Uterus (tissue), 4 donors: ENCODE measurements around the gene RAI14. TPM values are rescaled to one million over a fixed set of nuclear protein-coding genes. Genes with fewer than 3 reads are reported as not detected.

Experiments used
- DNase-seq, 2 donors: peaks; one replicate each; pipeline ENCODE4 v3.0.0-alpha.2; 2019 to 2020
- H3K27ac ChIP-seq, 2 donors: fragments of 200-600 bp; sonication (generic); 1 replicate in 1 of 2; 2 replicates in 1 of 2; pipeline ENCODE4 v1.5.1; 2016 to 2018
- H3K27me3 ChIP-seq, 2 donors: fragments of 200-600 bp; sonication (generic); one replicate each; pipeline ENCODE4 v1.5.1; 2018 to 2019; ENCODE audit warnings: control low read depth in 1 of 2
- H3K36me3 ChIP-seq, 2 donors: fragments of 200-600 bp; sonication (generic); one replicate each; pipeline ENCODE4 v1.5.1; 2019; ENCODE audit warnings: control low read depth in 1 of 2
- H3K4me1 ChIP-seq, 2 donors: fragments of 200-600 bp; sonication (generic); one replicate each; pipeline ENCODE4 v1.5.1; 2018 to 2019; ENCODE audit warnings: control low read depth in 1 of 2
- H3K4me3 ChIP-seq, 2 donors: fragments of 200-600 bp; sonication (generic); 1 replicate in 1 of 2; 2 replicates in 1 of 2; pipeline ENCODE4 v1.5.1; 2018 to 2019; ENCODE audit warnings: mild to moderate bottlenecking in 1 of 2
- H3K9me3 ChIP-seq, 2 donors: fragments of 200-600 bp; sonication (generic); one replicate each; pipeline ENCODE4 v1.5.1; 2019; ENCODE audit warnings: control low read depth in 1 of 2
- POLR2A ChIP-seq, 2 donors: fragments of 450-650 bp; IDR thresholded peaks; one replicate each; pipeline ENCODE4 v1.6.1; 2016; ENCODE audit warnings: antibody characterized with exemption in 2 of 2, mild to moderate bottlenecking in 1 of 2, moderate library complexity in 1 of 2
- intact Hi-C: fragments of 100-400 bp; cut with DNase I; formaldehyde crosslinking; loops from one replicate; pipeline ENCODE4 v1.15.1; 2023; ENCODE audit warnings: low total_unique reads
- total RNA-seq, 4 donors: library from RNA; depleted of rRNA in 3 of 4; stranded (reverse); fragments of >200 nt in 3 of 4; gene quantifications; one replicate each; pipeline versions ENCODE4 v1.1.0 to v1.2.4, GENCODE V29; 2014 to 2023
- TF ChIP-seq, protein P1 (sequence below), 4 experiments: fragments of 200-600 bp in 2 of 4; fragments of 450-650 bp in 2 of 4; sonication (generic) in 2 of 4; IDR thresholded peaks; one replicate each; pipeline ENCODE4 v1.5.1; 2016 to 2019; ENCODE audit warnings: antibody characterized with exemption in 4 of 4, mild to moderate bottlenecking in 2 of 4, moderate library complexity in 1 of 4
- donor health status: DM: yes; HTN: yes; CAD: no.

RAI14 gene
- total RNA-seq: 100 to 1,000 TPM in 2 of 4 donors, 10 to 100 TPM in 2; 32.4 to 264 (median 117) TPM

DNA sequence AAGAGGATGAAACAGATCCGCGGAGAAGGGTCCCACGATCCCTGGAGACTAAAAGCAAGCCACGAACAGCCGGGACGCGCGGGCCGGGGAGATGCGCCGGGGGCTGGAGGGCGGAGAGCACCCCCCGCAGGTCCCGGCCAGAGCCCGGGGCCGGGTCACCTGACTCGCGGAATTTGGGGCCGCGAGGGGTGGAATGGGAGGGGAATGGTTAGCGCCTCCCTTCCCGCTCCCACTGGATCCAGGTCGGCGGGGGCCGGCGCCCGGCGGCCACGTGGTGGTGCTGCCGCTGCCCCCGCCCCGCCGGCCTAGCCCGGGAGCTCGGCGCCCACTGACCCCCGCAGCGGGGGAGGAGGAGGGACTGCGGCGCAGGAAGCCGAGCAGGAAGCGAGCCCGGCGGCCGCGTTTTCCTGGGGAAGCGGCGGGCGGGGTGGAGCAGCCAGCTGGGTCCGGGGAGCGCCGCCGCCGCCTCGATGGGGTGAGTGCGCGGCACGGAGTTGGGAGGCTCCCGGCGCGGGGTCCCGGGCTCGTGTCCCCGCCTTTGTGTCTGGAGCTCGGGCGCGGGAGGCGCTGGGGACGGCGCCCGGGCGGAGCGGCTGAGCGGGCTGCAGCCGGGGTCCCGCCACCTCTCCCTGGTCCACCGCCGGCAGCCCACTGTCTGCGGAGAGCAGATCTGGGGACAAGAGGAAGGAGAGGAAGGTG is at the start of gene RAI14:
RAI14 (plus strand) TSS at position 328 of the 699 bp plus-strand sequence. CDS start 30,592 bp downstream, outside the sequence.
- Histone ChIP-seq H3K9me3 (no peaks in the 10 kb centered on the region), H3K4me1 (no peaks in the 10 kb centered on the region), H3K27me3 (no peaks in the 10 kb centered on the region), H3K27ac (peak within 1 kb of the TSS; percentile 96 to 99), H3K4me3 (peak within 1 kb of the TSS; percentile 72 to 99), H3K36me3 (no peaks in the 10 kb centered on the region)
- TF ChIP-seq POLR2A (IDR thresholded peaks at IDR 0.05): peak; percentile 29 to 87
- TF ChIP-seq, protein P1, sequence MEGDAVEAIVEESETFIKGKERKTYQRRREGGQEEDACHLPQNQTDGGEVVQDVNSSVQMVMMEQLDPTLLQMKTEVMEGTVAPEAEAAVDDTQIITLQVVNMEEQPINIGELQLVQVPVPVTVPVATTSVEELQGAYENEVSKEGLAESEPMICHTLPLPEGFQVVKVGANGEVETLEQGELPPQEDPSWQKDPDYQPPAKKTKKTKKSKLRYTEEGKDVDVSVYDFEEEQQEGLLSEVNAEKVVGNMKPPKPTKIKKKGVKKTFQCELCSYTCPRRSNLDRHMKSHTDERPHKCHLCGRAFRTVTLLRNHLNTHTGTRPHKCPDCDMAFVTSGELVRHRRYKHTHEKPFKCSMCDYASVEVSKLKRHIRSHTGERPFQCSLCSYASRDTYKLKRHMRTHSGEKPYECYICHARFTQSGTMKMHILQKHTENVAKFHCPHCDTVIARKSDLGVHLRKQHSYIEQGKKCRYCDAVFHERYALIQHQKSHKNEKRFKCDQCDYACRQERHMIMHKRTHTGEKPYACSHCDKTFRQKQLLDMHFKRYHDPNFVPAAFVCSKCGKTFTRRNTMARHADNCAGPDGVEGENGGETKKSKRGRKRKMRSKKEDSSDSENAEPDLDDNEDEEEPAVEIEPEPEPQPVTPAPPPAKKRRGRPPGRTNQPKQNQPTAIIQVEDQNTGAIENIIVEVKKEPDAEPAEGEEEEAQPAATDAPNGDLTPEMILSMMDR (IDR thresholded peaks at IDR 0.05): peak in 3 of 4 experiments; percentile 5 to 30 (median 24)
- peak; percentile 88 to 89 for DNase-seq
- intact Hi-C loops: loop anchor here (10.0 kb wide), 1 partner anchor 131 kb away; no protein-coding TSS in a partner anchor

DNA sequence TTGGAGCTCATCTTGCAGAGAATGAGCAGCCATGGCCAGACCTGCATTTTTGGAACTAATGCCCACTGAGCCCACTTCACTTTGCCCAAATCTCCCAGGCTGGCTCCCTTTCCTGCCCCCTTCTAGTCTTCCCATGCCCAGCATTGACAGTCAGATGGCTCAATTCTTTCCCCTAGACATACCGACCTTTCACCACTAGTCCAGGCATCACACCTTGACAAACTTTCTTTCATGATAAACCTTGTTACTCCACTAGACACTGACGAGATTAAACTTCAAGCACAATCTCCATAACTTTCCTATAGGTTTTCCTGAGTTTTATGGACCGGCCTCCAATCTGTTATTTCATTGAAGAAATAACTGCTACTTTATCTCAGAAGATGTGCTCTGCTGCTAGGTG is 47.8 kb upstream of the RAI14 start:
- no peak for TF ChIP-seq POLR2A (IDR thresholded peaks at IDR 0.05)
- TF ChIP-seq, protein P1 (IDR thresholded peaks at IDR 0.05): no peak
- intact Hi-C loops: no loop called here
- Histone ChIP-seq H3K27ac (peak overlapping the region; percentile 66 to 77), H3K4me3 (no peak overlapping the region), H3K4me1 (no peaks in the 10 kb centered on the region), H3K36me3 (no peaks in the 10 kb centered on the region), H3K9me3 (no peaks in the 10 kb centered on the region), H3K27me3 (no peaks in the 10 kb centered on the region)
- no peak for DNase-seq

DNA sequence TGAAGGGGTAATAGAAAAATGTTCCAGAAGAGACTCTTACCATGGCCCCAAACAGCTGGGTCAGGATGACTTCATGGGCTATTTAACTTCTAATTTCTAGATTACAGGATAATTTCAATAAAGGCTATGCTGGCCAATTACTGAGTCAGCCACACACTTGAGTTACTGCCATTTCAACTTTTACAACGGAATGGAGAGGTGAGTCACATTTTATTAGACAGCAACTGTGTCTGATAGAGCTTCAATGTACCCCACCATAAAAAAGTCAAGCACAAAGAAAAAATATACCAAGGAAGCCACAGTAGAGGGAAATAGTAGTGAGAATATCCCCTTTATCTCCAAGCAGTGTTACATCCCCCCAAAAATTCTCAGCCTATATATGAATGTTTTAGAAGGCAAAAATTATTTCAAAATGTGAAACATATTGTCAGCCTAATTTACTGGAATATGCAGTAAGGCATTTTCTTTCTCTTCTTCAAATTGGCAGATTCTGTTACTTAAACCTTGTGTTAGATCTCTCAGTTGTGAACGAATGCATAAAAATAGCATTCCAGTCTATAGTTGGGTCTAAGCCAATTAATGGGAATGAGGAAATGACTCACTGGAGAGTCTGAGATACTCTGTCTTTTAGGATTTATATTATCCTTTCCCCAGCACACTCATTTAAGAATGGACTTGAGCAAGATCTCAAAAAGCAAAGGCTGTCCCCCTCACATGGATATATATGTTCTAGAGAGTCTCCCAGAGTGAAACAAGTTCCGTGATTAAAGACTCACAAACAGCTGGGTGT is 47.1 kb upstream of the RAI14 start:
- no peak for TF ChIP-seq POLR2A (IDR thresholded peaks at IDR 0.05)
- TF ChIP-seq, protein P1 (IDR thresholded peaks at IDR 0.05): no peak
- H3K27ac ChIP-seq: peak overlapping the region; percentile 66 to 77
- intact Hi-C loops: no loop called here
- H3K36me3 ChIP-seq: no peaks in the 10 kb centered on the region
- peak; percentile 25 to 73 for DNase-seq
- H3K4me1 ChIP-seq: no peaks in the 10 kb centered on the region
- no peaks in the 10 kb centered on the region for H3K27me3 ChIP-seq
- H3K4me3 ChIP-seq: no peak overlapping the region
- H3K9me3 ChIP-seq: no peaks in the 10 kb centered on the region

DNA sequence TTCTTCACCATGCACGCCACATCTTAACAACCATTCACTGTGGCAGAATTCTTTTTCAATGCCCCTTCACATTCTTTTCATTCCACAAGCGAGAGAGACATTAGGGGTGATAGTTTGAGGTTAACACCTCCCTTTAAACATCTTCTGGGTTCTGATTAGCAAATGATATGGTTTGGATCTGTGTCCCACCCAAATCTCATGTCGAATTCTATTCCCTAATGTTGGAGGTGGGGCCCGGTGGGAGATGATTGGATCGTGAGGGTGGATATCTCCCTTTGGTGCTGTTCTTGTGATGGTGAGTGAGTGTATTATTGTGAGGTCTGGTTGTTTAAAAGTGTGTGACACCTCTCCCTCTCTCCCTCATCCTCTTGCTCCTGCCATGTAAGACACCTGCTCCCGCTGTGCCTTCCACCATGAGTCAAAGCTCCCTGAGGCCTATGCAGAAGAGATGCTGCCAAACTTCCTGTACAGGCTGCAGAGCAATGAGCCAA is 46.1 kb upstream of the RAI14 start:
- H3K27ac ChIP-seq: peak overlapping the region; percentile 66 to 77
- DNase-seq: no peak
- no peaks in the 10 kb centered on the region for H3K9me3 ChIP-seq
- intact Hi-C loops: no loop called here
- H3K4me1 ChIP-seq: no peaks in the 10 kb centered on the region
- no peaks in the 10 kb centered on the region for H3K27me3 ChIP-seq
- H3K36me3 ChIP-seq: no peaks in the 10 kb centered on the region
- TF ChIP-seq, protein P1 (IDR thresholded peaks at IDR 0.05): no peak
- TF ChIP-seq POLR2A (IDR thresholded peaks at IDR 0.05): no peak
- H3K4me3 ChIP-seq: no peak overlapping the region

DNA sequence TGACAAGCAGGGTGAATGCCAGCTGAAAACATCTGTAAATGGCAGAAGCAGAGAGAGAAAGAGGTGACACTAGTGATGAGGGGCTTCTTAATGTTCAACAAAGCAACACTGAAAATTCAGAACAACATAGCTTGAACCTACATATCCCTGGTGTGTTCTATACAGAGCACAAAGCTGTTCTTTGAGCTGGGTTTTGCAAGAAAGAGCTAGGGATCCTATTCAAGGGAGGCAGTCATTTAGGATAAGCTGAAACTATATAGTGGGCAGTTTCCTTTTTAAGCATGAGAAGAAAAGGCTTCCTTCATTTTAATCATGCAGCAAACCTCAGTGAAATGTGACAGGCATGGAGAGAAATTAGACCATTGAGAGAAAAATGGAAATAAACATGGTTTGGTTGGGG is 45.6 kb upstream of the RAI14 start:
- Histone ChIP-seq H3K27me3 (no peaks in the 10 kb centered on the region), H3K4me3 (no peak overlapping the region), H3K9me3 (no peaks in the 10 kb centered on the region), H3K4me1 (no peaks in the 10 kb centered on the region), H3K27ac (peak overlapping the region in 1 of 2 donors; percentile 77), H3K36me3 (no peaks in the 10 kb centered on the region)
- TF ChIP-seq POLR2A (IDR thresholded peaks at IDR 0.05): no peak
- TF ChIP-seq, protein P1 (IDR thresholded peaks at IDR 0.05): no peak
- DNase-seq: no peak
- intact Hi-C loops: no loop called here
